Measurements from ENCODE around the gene SPATA3. TPM values are rescaled to one million over a fixed set of nuclear protein-coding genes. Genes with fewer than 3 reads are reported as not detected.
"Not testable (repeated sequence)": the region's sequence is repeated elsewhere in the genome, so short reads cannot be mapped to it uniquely, and the experiment has no call there.

The SPATA3 gene
- total RNA-seq, 1 donor from 2014 or later, result not detected

DNA sequence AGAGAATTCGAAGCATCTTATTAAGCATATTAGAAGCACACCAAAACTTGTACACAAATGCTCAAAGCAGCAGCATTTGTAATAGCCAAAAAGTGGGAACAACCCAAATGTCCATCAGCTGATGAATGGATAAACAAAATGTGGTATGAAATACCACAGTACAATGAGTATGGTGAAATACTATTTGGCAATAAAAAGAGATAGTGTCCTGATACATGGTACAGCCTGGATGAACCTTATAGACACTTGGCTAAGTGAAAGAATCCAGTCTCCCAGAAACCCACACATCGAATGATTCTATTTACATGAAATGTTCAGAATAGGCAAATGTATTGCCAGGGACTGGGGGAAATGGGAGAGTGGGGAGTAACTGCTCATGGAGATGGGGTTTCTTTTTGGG, 3.0 kb downstream of the SPATA3 start:
- no peak for ATAC-seq

DNA sequence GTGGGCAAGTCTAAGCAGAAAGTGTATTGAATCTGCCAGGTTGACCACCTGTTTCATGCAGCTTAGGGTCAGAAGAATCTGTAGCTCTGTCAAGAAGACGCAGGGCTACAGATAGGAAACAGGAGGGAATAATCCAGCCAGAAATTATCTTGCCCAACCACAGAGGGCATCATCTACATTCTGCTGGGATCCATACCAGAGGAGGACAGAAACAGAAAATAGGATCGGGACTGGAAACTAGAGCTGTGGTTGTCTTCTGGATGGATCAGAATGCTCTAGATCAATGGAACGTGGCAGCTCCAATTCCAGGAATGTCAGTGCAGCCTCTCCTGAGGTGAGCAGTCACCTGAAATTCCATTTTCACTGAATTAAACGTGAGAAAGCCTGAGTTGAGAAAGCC, 3.6 kb downstream of the SPATA3 start:
- ATAC-seq, result no peak

DNA sequence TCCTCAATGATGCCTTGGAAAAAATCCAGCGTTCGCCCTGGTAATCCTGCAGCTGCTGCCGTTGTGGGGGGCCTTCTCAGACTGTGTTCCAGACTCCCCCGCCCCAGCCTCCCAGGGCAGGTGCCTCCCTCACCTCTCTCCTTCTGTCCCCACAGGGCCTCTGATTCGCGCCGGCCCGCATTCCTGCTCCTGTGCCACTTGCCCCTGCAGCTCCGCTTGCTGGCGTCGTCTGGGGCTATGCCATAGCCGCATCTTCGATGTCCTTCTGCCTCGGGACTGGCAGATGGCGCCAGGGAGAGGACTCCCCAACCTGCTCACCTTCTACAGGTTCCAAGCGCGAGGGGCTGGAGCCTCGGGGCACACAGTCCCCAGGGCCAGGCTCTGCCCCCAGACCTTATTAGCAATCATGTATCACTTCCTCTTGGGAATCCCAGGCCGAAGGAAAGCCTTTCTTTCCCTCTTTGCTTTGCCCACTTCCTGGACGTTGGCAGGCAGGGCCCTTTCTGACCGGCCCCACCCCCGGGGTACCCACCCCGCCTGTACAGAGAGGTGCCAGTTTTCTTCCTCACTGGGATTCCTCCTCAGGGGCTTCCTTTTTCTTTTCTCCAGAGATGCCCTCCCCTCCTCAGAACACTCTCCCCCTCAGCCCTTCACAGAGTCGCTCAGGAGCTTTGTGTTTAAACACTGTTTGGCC, 4.4 kb downstream of the SPATA3 start:
- ATAC-seq, result no peak

GRCh38 chr2:231001036-231001435, 5.1 kb downstream of the SPATA3 start:
- ATAC-seq, result no peak

- no peak for ATAC-seq
Measured at GRCh38 chr2:231001921-231002320, 6.0 kb downstream of the SPATA3 start.

DNA sequence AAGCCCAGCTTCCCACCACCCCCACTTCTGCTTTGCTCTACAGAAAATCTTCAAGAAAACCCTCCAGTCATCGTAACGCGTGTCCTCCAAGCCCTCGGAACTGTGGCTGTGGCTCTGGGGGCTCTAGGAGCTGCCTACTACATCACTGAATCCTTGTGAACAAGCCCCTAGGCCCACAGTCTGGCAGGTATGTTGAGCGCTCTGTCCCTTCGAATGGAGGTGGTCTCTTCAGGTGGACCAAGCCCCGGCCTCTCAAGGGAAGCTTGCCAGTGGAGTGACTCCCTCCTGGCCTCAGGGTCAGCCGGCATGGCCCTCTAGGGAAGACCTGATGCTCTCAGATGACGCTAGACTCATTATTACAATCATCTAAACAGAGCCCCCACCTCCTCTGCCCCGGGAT, 6.7 kb downstream of the SPATA3 start:
- no peak for ATAC-seq

- ATAC-seq, result no peak
Measured at GRCh38 chr2:231003186-231003585, 7.3 kb downstream of the SPATA3 start.

GRCh38 chr2:231004930-231005329, 9.0 kb downstream of the SPATA3 start:
- ATAC-seq, result not testable (repeated sequence)

DNA sequence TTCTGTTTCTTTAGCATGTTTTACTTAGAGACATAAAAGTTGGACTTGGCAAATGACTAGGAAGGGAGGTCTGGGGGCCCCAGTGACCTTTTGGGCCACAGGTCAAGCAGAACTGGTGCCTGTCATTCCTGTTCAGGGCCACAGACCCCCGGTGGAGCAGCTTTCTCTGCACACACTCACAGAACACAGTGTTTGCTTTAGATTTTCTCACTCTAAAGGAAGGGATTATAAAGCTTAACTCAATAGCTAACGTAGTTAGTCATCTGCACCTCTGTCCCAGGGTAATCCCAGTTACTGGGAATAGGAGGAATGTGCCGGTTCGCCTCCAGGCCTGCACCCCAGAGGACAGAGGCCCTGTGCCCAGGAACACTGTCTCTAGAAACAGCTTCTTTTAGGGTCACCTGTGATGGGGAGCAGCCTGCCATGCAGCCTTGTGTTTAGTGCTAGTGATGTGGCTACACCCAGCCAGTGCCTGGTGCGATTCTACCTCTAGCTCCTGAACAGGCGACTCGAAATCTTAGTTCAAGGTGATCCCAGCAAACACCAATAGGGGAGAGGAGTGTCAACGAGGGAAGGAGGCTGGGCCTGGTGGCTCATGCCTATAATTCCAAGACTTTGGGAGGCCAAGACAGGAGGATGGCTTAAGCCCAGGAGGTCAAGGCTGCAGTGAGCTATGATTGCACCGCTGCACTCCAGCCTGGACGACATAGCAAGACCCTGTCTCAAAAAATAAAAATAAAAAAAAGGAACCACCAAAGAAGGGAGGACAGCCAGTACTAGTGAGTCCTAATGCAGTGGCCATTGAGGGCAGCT, 11.6 kb downstream of the SPATA3 start:
- peak; percentile 88 for ATAC-seq

DNA sequence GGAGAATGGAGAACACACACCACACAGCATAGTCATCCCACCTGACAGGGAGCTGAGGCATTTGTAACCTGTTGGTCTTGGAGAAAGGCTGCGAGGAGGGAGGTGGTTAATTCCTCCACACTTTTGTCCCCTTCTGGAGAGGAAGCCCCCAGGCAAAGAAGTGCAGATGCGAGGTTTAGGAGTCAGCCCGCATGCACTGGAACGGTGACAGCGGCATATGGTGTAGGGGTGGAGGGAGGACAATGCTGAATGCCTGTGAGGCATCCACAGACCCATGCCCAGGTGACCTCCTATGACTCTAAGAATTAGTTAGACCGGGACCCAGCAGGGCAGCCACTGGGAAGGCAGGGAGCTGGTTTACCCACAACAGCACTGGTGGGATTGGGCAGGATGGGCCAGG, 12.2 kb downstream of the SPATA3 start:
- ATAC-seq, result no peak

GRCh38 chr2:231009236-231009919, 13.5 kb downstream of the SPATA3 start:
- ATAC-seq, result no peak

- no peak for ATAC-seq
Measured at GRCh38 chr2:231010201-231010730, 14.3 kb downstream of the SPATA3 start.

DNA sequence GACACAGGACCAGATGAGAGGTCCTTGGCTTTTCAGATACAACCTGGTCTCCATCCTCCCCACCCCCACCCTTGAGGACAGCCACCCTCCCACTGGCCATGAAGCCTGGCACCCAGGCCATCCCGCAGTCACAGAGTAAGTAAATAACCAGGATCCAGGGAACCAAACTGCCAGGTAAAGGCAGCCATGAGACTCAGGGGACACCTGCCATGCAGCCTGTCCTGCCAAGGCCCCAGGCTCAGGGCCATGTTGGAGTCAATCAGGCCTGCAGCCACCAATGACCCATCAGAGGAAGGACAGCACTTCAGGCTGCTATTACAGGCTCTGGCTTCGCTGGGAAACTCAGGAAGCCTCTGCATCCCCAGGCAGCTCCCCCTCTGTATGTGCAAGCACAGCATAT, 15.6 kb downstream of the SPATA3 start:
- ATAC-seq, result no peak

DNA sequence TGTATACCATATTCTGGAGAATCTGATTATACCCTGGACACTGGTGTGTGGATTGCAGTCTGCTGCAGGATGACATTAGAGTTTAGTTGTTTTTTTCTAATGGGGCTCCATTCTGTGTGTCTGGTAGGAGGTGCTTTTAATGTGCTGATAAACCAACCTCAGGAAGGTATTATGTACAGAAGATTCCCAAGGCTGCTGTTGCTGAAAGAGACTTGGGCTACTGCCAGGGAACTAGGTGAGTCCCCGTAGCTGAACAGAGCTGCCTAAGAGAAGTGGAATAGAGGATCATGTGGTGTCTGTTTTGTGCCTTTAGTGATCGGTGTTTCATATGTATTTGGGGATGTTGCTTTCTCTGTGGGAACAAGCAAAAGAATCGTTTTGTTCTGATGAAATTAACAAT, 16.5 kb downstream of the SPATA3 start:
- ATAC-seq, result no peak

DNA sequence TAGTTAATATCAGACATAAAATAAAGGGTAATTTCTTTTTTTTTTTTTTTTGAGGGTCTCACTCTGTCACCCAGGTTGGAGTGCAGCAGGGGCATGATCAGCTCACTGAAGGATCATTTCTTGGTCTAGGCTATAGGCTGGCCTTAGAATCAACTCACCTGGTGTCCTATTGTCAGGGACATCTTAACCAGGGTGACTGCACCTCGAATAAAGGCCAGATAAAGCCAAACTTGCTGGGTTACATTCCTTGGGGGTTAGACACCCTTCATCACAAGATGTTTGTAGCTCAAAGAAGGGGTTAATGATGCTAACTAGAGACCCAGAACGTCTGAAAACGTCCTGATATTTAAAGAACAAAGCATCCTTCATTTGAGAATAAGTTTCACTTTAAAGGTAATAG, 17.9 kb downstream of the SPATA3 start:
- no peak for ATAC-seq

DNA sequence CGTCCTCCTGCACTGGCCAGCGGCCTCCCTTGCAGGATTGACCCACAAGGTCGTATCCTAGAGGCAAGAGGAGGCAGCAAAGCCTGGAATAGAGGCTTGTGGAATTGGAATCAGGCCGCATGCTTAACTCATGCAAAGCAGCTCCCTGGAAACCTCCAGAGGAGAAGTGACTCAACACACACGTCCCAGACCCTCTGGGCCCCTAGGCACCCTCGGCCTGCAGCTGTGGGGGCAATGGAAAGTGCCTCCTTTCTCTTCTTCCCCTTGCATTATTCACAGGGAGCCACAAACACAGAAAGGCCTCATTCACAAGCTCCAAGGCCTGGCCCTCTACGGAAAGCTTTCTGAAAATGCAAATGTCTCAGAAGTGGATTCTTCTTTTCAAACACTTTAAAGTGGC, 19.6 kb downstream of the SPATA3 start:
- ATAC-seq, result no peak

GRCh38 chr2:231015926-231016325, 20.0 kb downstream of the SPATA3 start:
- ATAC-seq, result no peak

DNA sequence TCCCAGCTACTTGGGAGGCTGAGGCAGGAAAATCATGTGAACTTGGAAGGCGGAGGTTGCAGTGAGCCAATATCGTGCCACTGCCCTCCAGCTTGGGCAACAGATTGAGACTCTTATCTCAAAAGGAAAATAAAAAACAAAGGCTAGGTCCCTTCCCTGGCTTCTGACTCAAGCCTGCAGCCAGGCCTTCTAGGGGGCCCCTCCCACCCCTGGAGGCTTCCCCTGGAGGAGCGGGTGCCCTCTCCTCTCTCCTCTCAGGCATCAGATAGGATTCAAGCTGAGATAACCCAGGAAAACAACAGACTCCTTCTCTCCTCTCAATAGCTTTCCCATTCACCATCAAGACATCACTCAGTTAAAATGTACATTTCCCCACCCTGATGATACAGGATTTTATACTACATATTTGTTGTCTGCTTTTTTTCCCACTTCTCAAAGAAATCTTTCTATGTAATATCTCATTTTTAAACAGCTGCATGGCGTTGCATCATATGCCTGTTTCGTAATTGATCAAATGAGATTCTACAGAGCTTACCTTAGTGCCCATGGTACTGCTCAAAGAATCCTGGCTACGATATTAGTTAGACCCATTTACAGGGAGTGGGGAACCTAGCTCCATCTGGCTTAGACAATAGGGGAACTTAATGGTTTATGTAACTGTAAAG, 20.8 kb downstream of the SPATA3 start:
- ATAC-seq, result no peak

DNA sequence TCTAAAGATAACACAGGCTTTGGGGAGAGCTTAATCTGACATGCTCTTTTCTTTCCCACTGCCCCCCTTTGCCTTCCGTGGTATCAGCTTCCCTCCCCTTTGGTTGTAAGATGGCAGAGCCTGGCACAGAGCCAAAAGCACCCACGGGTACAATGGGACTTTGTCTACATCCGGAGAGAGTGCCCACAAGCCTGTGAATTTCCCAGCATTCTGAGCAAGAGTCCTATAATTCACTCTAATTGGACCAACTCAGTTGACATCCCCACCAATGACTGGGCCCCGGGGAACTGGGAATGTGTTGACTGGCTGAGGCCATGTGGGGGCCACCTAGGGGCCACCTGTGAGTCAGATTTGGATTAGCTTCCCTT, 21.3 kb downstream of the SPATA3 start:
- ATAC-seq, result no peak

- no peak for ATAC-seq
Measured at GRCh38 chr2:231018184-231018583, 22.3 kb downstream of the SPATA3 start.

- not testable (repeated sequence) for ATAC-seq
Measured at GRCh38 chr2:231025059-231025458, 29.1 kb downstream of the SPATA3 start.

GRCh38 chr2:231028889-231029288, 33.0 kb downstream of the SPATA3 start:
- ATAC-seq, result no peak

GRCh38 chr2:231029563-231029962, 33.6 kb downstream of the SPATA3 start:
- no peak for ATAC-seq

Data from esophagus mucosa (tissue), 1 donor.